GM18861 (cell line): ENCODE data around the gene MTOR.
"Not testable (repeated sequence)": the region's sequence is repeated elsewhere in the genome, so short reads cannot be mapped to it uniquely, and the experiment has no call there.

Experiments used
- ATAC-seq: cut with Tn5 transposase; IDR thresholded peaks from one replicate; pipeline ENCODE4 v1.9.1; 2021; ENCODE audit not compliant: unreplicated experiment

Gene MTOR

GRCh38 chr1:11125931-11126330 is 136.4 kb downstream of the MTOR start:
- no peak for ATAC-seq

- ATAC-seq, result no peak
Observed at GRCh38 chr1:11124965-11125364, 137.4 kb downstream of the MTOR start.

GRCh38 chr1:11116318-11116717 is 146.0 kb downstream of the MTOR start:
- ATAC-seq, result no peak

DNA sequence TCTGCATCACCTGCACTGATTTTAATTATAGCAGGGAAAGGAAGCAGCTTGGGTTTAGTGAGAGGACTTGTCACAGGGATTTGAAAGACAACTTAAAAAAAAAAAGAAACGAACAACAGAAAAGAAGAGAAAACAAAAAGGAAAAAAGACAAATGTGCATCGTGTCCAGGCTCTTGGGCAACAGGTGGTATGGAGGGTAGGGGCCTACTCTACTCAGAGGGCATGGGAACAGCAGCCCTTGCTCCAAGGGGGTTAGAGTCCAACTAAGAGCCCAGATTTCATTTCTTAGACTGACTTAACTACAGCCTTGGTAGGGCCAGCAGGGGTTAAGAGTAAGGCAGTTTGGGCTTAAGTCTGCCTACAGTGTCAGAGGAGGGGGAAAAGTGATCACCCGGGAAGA is 147.4 kb downstream of the MTOR start:
- ATAC-seq, result no peak

DNA sequence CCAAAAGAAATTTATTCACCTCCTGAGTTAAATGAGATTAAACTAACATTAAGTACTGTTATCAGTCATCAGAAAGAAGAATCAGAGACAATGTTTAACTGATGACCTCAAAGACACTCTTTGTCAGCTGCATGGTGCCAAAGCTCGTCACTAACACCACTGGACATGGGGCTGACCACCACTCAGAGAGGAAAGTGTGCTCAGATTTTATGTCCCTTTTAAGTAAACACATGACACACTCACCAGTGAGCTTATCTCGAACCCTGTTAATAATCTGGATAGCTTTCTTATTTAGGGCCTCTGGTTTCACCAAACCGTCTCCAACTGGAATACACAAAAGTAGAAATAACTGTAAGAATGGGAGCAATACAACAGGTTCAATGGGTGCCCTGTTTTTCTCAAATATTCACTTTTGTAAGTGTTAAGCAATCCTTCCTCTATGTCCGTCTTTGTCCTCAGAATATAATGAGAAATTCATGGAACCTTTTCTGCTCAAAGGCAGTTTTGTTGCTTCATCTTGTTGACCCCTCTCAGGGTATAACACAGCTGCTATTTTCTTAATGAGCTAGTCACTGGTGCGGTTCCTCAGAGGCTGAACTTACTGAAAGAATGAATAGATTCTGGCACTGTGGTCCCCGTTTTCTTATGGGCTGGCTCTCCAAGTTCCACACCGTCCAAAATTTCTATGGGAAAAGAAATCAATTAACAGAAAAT is 153.1 kb downstream of the MTOR start:
- no peak for ATAC-seq

- no peak for ATAC-seq
Observed at GRCh38 chr1:11107599-11107998, 154.8 kb downstream of the MTOR start.

DNA sequence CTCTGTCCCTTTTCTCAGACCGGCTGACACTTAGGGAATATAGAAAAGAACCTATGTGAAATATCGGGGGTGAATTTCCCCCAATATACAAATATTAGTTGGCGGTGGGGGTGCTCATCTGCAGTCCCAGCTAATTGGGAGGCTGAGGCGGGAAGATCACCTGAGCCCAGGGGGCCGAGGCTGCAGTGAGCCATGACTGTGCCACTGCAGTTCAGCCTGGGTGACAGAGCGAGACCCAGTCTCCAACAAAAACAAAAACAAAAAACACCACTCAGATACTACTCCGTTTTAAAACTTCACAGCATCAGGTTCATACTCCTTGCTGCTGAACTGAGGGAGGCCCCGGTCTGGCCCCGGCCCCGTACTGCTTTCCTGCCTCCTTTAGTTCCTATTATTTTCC is 156.8 kb downstream of the MTOR start:
- ATAC-seq, result no peak

- no peak for ATAC-seq
Observed at GRCh38 chr1:11101347-11101746, 161.0 kb downstream of the MTOR start.

DNA sequence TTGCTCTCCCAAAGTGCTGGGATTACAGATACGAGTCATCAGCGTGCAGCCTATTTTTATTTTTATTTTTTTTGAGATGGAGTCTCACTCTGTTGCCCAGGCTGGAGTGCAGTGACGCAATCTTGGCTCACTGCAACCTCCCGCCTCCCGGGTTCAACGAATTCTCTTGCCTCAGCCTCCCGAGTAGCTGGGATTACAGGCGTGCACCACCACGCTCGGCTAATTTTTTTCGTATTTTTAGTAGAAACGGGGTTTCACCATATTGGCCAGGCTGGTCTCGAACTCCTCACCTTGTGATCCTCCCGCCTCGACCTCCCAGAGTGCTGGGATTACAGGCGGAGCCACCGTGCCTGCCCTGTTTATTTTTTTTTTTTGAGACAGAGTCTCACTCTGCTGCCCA is 161.5 kb downstream of the MTOR start:
- ATAC-seq, result not testable (repeated sequence)

- no peak for ATAC-seq
Observed at GRCh38 chr1:11100149-11100493, 162.2 kb downstream of the MTOR start.

GRCh38 chr1:11099310-11100148 is 162.8 kb downstream of the MTOR start, which contains the start of gene EXOSC10:
TSS of gene EXOSC10 (minus strand) at chr1:11099869. CDS start at chr1:11099831, 38 bp downstream.
- ATAC-seq, result peak; percentile 90

GRCh38 chr1:11098931-11099309 is 163.4 kb downstream of the MTOR start:
- no peak for ATAC-seq

GRCh38 chr1:11083784-11084183 is 178.6 kb downstream of the MTOR start:
- ATAC-seq, result not testable (repeated sequence)

GRCh38 chr1:11080931-11081330 is 181.4 kb downstream of the MTOR start:
- ATAC-seq, result no peak

DNA sequence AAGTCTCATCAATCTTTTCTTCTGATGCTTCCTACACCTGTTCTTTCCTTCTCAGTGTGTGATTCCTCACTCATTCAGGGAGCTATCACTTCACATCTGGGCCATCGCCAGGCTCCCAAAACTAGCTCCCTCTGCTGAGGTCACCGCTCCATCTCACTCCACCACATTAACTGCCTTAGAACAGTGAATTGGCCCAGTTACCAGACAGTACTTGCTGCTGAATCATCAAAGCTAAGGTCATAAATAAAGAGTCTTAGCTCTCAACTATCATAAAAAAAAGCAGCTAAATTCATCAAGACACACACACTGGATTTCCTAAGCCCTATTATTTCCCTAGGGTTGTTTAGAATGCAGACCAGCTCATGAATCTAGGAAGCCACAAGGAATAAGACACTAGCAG is 183.7 kb downstream of the MTOR start:
- no peak for ATAC-seq

- ATAC-seq, result not testable (repeated sequence)
Observed at GRCh38 chr1:11073398-11073797, 189.0 kb downstream of the MTOR start.

GRCh38 chr1:11072216-11072917 is 190.0 kb downstream of the MTOR start:
- ATAC-seq, result no peak

- no peak for ATAC-seq
Observed at GRCh38 chr1:11071463-11072215, 190.7 kb downstream of the MTOR start.

- ATAC-seq, result no peak
Observed at GRCh38 chr1:11070876-11071275, 191.5 kb downstream of the MTOR start.

DNA sequence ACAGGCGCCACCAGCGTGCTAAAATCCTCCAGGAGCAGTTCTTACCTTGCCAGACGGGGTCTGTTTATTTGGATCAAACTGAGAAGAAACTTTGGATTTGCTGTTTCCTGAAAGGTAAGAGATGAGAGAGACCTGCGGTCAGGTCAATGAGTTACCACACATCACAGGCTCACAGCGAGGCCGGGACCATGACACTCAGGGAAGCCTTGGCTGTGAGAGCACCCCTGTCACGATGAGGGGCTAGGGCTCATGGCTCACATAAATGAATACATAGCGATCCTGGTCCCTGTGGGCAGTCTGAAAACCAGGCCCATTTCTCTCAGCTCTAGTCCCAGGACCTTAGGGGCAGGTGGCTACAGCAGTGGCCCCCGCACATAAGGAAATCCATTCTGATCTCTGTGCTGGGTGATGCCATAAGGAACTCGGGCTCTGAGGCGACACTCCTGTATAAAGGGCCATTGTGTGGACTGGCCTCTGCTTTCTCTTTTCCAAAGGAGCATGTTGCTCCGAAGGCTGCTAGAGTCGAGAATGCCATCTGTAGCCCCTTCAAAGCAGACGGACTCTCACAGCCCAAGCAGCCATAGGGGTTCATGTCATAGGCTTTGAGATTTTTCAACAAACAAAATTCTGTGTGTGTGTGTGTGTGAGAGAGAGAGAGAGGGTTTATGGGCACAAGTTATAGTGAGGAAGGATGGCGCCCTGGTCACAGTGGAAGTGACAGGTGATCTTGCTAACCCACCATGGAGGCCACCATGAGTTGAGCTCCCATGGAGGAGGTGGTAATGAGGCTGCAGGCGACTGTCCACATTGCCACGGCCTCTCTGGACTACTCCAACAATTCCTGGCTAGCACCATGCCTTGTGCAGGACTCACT is 193.5 kb downstream of the MTOR start:
- no peak for ATAC-seq
